Measurements from ENCODE around the gene CAPG.

CAPG gene

GRCh38 chr2:85438201-85439024 lies 28.2 kb upstream of the CAPG start:
- DNase-seq: no peak

DNA sequence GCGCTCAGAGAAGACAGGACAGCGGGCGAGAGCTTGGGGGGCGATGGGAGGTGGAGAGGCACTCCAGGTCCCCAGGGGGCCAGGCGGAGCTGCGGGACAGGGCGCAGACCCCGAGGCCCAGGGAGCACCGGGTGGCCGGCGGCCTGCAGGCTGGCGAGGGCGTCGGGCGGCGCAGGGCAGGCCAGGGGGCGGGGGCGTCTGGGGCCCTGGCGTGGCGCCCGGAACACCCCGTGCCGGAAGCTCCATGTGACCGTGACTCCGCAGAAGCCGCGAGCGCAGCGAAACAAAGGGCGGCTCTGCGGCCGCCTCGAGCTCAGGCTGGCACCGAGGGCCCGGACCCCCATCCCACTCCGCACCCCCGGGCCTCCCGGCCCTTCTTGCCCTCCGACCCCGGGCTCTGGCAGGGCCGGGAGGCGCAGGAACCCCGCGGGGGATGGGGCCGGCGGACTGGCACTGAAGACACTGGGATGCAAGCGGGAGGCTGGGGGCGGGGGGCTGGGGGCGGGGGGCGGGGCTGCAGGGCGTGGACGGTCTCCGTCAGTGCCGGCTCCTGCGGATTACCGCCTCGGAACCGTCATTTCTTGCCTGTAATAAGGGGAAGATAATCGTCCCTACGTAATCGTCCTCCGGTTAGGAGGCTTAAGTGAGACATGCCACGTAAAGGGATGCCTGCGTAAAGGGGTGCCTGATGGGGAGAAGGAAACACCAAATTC lies 27.5 kb upstream of the CAPG start:
- no peak for DNase-seq

GRCh38 chr2:85436836-85437487 lies 26.8 kb upstream of the CAPG start:
- no peak for DNase-seq

- DNase-seq: no peak
Measured at GRCh38 chr2:85435981-85436835, 26.0 kb upstream of the CAPG start.

GRCh38 chr2:85435220-85435958 lies 25.2 kb upstream of the CAPG start:
- no peak for DNase-seq

DNA sequence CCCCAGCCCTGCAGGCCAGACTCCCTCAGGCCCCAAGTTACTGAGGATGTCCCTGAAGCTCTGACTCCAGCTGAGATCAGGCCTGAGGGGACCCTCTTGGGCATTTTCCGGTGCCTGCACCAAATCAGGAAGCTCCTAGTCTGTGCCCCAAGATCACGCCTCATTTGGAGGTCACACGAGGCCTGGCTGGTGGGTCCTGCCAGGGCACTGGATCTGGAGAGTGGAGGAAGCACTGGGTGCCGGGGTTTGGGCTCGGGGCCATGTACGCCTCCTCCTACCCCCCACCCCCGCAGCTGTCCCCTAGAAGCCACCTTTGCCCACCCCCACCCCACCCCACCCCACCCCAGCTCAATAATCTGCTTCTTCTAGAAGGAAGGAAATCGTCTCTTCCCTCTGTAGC lies 24.5 kb upstream of the CAPG start:
- no peak for DNase-seq

DNA sequence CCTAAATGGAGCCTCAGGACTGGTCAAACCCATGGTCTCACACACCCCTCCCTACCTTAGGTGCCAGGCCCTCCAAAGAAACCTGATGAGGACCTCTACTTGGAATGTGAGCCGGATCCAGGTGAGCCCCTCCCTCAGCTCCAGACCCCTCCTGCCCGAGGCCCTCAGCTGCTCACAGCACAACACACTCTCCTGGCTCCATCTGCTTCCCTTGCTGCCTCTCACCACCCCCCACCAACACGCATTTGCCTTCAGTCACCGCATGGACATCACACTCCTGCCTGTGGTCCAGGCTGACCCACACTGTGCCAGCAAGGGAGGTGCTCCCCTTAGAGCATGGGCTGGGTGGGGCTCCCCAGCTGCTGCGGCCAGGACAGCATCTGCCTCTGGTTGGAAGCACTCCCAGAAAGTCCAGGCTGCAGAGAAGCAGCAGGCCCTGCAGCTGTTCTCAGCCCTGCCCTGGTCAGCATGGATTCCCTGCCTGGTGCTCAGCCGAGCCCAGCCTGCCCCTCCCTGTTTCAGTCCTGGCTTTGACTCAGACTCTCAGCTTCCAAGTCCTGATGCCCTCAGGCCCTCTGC lies 23.4 kb upstream of the CAPG start:
- DNase-seq: peak; percentile 68

DNA sequence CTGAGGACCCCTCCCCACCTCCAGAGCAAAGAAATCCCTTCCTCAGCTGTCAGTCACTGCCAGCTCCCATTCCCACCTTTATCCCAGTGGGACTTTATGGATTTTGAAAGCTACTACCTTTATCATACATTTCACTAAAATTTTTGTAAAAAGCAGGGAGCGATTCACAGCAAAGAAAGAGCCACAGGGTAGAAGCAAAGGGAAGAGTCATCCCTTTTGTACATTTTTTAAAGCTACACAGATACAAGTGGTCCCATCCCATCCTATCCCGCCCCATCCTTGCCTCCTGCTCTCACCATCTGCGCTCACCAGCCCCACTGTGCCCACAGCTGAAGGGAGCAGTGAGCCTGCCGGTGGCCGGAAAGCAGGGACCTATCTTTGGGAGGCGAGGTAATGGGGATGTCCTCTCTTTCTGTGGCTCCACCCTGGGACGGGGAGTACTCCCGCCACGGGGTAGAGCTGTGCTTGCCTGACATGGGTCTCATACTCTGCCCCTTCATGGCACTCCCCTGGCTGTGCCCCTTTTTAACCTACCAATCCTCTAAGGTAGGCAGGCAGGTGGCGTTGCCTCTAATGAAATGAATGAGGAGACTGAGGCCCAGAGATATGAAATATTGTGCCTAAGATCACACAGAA lies 21.5 kb upstream of the CAPG start:
- DNase-seq: no peak

GRCh38 chr2:85430752-85431569 lies 20.8 kb upstream of the CAPG start:
- DNase-seq: no peak

DNA sequence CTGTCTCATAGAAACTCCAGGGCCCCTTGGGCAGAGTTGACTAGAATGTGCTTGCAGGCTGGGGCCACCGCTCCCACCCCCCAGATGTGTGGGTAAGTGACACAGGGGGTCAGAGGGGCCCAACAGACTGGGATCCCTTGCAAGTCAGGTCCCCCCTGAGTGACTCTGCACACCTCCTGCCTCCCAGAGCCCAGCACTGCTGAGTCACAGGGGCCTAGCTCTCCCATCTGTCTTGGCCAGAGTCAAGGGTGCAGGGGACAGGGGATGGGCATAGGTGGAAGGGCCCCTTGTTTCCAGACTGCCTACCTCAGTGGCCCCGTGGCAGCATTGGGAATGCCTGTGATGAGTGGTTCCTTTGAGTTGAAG lies 19.7 kb upstream of the CAPG start:
- no peak for DNase-seq

DNA sequence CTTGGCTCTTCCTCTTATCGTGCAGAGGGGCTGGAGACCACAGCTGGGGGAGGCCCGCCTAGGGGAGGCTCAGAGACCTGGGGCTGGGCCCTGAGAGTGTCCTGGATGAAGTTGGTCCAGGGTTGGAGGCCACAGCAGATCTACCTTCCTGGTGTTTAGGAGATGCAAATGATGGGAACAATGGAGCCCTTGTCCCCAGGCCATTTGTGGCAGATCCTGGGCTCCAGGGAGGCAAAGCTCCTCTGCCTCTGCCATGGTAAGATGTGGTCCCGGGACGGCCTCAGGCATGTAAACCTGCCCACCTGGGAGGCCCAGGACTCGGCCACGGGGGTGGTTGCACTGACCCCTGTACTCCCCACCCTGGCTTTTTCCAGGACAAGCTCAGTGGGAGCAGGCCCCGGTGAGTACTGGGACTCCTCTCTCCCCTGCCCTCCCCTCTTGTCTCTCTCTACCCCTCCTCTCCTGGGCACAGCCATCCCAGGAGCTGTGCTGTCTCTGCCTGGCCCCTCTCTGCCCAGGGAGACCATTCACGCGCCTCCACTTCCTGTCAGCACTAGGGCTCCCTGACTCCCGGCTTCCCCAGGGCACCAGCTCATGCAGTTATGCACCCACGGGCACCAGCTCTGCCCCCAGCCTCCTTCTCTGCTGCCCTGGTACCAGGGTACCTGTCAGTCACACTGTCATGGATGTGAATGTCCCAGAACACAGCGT lies 19.2 kb upstream of the CAPG start:
- no peak for DNase-seq

DNA sequence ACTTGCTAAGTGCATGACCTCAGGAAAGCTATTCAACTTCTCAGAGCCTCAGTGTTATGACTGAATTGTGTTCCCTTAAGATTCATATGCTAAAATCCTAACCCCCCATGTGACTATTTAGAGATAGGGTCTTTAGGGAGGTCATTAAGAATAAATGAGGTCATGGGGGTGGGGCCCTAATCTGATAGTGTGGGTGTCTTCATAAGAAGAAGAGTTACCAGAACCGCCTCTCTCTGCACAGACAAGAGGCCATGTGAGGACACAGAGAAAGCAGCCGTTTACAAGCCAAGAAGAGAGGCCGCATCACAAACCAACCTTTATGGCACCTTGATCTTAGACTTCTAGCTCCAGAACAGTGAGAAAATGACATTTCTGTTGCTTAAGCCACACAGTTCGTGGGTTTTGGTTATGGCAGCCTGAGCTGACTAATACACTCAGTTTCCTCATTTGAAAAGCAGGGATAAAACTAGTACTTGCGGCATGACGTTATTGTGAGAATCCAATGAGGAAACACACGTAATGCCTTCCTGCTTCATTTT lies 18.2 kb upstream of the CAPG start:
- DNase-seq: no peak

GRCh38 chr2:85427300-85427835 lies 17.2 kb upstream of the CAPG start:
- DNase-seq: no peak

DNA sequence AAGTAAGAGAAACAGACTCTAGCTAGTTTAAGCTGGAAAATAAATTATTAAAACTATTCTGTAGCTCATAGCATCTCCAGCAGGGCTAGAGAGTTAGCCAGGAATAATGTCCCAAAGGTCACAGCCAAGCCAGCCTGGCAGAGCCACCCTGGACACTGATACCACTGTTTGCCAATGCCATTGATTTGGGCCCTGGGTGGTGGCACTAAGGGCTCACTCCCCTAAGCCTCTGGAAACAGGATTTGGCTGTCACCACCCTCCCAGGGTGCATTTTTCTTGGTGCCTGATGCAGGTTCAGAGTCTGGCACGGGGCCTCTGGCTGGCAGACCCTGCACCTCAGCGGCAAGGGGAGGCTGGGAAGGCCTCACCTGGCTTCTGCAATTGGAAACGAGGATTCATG lies 15.4 kb upstream of the CAPG start:
- no peak for DNase-seq

DNA sequence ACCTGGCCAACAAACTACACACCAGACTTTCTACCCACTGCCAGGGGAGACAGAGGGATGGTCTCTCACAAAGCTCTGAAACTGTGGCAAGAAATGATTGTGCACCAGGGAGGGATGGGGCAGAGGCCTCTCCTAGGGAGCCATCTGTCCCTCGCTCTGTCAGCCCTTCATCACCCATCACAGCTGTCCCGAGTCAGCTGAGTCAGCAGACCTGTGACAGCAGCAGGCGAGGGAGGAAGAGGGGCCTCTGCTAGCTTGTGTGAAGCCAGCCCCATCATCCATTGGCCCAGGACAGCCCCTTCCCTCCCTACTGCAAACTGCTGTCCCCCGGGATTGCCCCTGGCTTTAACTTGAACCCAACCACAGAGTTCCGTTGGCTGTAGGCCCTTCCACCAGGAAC lies 13.4 kb upstream of the CAPG start:
- DNase-seq: no peak

- no peak for DNase-seq
Measured at GRCh38 chr2:85422072-85422457, 11.9 kb upstream of the CAPG start.

- DNase-seq: no peak
Measured at GRCh38 chr2:85421260-85422071, 11.3 kb upstream of the CAPG start.

DNA sequence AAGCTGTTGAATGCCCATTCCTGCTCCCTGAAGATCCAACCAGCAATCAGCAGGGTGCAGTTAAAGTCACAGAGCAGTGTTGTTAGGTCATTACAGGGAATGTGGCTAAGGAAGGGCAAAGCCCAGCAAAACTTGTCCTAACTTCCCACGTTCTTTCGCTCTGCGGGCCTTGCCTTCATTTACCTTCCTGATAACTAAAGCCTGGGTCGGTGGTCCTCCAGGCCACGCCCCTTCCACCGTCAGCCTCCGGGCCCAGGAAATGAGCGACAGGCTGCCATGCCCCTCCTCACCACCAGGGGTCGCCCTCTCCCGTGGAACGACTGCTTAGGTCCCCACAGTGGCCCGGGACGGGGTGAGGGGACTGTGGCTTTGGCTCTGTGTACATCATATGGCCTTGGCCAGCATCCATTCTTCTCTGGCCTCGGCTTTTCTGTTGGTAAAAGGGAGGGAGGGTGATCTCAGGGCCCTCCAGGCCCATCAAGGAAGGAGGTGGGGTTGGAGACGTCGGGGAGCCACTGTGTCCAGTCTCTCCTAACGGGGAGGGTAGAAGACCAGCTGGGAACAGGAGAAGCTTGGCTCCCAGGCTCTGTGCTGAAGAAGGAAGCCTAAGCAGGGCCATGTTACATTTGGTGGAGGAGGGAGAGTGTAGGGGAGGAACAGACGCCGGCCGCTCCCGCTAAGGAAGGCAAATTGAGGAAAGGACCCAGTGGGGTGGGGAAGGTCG lies 10.5 kb upstream of the CAPG start:
- no peak for DNase-seq

Data from amniotic stem cell (primary cell).